Stimulated activated CD8-positive, alpha-beta memory T cell treated with anti-CD3 and anti-CD28 coated beads, Interleukin-7, amount 100 ng/mL, for 24 hours (primary cell): ENCODE results near the gene PELI1.
"Not testable (repeated sequence)": the region's sequence is repeated elsewhere in the genome, so short reads cannot be mapped to it uniquely, and the experiment has no call there.

Source experiments
- DNase-seq: peaks from one replicate; pipeline ENCODE4 v3.0.0-alpha.2; 2020; ENCODE audit warnings: low read depth

Gene PELI1

DNA sequence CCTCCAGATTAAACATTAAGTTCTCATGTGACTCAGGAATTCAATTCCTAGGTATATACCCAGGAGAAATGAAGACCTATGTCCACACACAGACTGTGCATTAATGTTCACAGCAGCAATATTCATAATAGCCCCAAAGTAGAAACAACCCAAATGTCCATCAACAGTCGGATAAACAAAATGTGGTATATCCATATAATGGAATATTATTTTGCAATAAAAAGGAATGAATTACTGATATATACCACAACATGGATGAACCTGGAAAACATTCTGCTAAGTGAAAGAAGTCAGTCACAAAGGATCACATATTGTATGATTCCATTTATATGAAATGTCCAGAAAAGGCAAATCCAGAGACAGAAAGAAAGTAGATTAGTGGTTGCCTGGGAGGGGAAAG lies 20.5 kb downstream of the PELI1 start:
- DNase-seq, result no peak

DNA sequence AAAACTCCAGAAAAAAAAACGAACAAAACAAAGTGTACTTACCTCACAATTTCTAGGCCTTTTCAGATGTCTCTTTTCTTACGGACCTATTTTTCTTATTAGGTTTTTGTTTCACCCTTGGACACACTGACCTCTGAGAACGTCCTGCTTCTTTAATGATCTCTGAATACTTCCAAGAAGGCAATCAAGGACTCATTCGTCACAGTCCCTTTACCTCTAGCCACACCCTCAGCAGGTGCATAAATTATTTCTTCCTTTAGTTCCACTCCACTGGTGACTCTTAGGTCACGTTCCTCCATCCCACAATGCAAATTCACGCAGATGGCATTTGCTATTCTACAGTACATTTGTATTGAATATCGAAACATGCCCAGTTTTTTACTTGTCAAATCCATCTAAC lies 21.9 kb downstream of the PELI1 start:
- no peak for DNase-seq

DNA sequence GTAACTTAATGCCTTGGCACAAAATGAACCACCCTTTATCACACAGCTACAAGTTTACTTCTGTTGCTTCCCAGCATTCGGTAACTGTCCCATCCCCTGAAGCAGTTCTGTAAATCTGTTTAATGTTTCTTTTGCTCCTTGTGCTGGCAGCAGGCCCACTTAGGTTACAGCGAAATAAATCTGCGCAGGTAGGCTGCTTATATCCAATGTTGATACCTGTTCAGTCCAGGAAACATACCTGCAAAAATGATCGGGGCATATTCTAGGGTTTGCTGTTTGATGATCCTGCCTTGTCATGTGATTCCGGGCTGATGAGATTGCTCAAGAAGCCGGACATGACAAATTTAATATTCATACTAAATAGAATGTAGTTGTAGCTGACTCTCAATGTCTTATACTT lies 23.3 kb downstream of the PELI1 start:
- no peak for DNase-seq

DNA sequence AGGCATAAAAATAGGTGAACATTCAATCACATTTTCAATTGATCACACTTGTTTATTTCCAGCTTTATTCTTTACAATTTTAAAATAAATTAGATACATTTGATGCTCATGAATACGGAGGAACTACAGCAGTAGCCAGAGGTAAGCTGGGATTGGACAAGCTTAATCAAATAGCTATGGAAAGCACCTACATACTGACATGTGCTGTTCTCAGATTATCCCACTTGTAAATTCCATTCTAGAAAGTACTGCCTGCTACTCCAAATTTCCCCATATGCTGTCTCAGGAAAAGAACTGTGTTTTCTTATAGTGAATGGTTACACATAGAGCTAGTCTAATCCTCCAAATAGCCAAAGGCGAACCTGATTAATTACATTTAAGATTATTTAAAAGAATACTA lies 24.2 kb downstream of the PELI1 start:
- no peak for DNase-seq

DNA sequence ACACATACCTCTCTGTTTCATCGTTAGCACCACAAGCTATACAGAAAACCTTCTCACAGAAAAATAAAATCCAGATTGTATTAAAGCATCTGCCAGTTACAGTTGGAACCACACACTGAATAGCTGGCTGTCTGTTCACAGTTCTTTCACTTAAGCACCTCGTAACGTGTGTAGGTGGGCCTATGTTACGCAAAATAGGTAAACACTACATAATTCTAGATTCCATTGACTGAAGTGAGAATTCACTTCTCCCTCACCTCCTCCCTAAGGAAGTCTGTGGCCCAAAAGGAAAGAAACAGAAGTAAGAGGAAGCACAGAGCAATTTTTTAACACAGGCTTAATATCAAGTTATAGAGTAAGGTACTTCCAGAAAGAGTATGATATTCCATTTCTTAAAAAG lies 24.9 kb downstream of the PELI1 start:
- DNase-seq, result no peak

DNA sequence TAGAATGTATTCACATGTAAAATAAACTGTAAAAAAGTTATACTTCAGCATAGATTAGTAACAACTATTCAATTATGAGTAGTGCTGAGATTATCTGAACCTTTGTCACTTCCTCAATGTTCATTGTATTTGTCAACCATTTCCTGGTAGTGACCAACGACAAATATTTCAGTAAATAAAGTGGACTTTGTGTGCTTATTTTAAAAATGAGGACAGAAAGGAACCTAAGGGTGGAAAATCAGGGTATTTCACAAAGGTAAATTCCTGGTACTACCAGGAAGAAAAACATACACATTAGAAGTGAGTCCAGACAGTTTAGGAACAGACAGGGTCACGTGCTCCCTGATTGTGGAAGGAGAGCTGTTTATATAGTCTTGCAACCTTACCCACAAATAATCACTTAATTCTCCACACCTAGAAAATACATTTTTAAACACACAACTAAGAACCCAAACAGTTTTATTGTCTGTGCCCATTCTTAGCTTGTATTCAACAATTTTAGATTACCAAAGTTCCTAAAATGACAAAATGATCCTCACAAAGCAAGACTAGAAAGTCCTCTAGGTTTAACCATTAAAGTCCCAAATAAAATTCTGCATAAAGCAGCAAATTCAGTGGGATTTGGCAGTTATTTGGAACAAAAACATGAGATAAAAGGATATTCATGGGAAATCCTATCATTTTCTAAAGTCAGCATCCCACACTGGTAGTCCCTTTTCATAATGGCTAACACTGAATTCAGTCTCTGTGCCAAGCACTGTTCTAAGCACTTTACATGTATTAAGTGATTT lies 28.2 kb downstream of the PELI1 start:
- DNase-seq, result no peak

DNA sequence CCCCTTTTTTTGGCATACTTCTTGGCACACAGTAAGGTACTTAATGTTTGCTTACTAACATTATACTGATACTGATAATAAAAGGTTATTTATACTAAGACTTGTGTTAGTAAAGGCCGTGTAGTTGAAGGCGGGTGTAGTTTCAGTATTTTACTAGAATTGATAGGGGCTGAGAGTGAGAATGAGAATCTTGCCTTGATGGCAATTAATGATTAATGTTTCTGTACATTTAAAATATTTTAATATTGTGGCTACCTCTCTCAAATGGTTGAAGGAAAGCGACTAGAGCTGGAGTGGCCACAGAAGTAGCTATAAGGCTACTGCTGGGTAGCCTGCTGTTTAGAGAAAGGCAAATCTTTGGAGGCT lies 29.3 kb downstream of the PELI1 start:
- no peak for DNase-seq

DNA sequence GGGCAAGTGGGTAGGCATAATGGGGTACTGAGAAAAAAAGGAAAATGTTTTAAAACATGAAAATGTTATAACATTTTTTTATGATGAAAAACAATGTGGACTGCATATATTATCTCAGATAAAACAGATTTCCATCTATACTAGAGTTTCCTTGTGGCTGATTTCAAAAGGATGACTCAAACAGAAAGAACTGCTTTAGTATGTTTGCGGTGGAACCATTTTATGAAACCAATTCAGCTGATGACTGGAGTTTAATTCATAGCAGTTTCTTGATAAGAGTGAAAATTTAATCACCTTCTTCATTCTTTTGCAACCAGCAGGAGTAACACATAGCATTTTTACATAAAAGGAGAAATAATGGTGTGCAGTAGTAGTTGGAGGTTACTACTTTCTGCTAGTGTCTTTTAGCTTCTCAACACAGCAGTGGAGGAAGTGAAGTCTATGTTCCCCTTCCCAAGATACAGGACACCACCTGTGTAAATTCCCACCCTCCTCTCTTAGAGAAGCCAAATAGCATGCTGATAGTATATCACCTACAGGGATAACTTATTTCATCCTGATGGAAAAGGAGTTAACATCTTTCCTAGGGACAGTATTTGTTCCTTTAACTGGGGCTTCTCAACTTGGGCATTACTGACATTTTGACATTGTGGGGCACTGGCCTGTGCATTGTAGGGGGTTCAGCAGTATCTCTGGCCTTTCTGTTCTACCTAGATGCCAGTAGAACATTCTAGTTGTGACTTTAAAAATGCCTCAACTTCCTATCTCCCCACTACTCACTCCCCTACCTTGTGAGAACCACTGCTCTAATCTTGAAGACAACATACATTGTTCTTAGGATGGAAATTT lies 29.9 kb downstream of the PELI1 start:
- no peak for DNase-seq

DNA sequence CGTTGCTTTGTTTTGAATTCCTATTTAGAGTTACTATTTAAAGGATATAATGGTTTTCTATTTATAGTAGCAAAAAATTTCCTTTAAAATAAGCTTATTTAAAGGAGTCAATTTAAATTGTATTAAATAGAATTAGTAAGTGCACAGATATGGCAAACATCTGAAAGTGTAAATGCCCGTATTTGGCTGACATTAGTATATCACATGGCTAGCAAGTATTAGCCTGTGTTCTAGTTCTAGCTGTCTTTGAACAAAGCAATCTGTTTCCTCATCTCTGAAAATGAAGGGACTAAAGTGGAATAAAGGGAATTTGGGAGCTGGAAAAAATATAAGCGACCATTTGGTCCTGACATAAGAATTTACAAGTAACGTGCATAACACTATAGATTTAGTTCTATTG lies 32.2 kb downstream of the PELI1 start:
- no peak for DNase-seq

DNA sequence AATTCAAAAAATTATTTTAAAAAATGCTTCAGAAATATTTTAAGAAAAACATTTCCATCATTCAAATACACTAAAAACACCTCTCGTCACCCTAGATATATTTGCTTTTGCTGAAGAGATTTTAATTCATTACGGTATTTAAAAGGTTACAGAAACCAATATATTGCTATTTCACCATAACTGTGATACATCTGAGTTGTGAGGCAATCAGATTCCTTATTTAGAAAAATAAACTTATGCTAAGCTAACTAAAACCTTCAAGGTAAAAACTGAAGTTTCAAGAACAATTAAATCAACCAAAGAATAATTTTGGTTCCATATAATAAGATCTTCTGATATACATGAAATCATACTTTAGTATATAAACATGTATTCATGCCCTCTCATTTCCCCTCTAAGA lies 32.8 kb downstream of the PELI1 start:
- no peak for DNase-seq

DNA sequence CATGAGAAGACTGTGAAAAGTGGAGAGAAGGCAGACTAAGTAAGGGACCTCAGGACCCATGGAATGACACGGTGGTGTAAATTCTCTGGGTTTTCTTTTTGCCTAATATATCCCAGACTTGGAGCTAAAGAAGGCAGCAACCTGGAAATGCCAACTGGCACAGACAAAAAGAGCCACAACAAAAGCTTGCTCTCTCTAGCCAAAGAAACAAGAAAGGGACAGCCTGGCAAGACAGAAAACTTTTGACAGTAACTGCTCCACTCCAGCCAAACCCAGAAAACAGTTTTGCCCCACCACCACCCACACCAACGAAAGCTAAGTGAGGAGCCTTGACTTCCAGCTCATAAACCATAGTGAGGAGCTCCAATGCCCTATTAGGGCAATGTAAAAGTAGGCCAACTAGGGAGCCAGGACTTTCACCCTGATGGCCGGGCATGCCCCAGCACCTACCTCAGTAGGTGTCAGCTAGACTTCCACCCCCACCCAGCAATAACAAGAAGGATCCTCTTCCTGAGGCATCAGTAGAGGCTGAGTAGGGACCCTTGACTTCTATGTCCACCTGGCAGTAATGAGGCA lies 35.5 kb downstream of the PELI1 start:
- DNase-seq, result no peak

DNA sequence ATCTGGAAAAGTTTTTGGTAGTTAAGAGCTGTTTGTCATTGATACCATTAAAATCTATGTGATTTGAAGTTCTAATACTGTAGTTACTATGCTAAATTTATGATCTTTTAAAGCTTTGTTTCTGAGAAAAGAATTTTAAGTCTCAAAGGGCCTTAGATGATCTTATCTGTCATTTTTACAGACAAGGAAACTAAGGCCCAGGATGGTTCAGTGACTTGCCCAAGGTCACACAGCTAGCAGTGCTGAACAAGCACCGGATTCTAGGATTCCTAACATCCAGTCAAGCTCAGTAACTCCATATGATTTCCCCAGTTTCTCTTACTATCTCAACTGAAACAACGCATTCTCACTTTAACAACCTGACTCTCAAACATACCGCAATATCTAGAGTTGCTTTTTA lies 37.7 kb downstream of the PELI1 start:
- DNase-seq, result no peak

DNA sequence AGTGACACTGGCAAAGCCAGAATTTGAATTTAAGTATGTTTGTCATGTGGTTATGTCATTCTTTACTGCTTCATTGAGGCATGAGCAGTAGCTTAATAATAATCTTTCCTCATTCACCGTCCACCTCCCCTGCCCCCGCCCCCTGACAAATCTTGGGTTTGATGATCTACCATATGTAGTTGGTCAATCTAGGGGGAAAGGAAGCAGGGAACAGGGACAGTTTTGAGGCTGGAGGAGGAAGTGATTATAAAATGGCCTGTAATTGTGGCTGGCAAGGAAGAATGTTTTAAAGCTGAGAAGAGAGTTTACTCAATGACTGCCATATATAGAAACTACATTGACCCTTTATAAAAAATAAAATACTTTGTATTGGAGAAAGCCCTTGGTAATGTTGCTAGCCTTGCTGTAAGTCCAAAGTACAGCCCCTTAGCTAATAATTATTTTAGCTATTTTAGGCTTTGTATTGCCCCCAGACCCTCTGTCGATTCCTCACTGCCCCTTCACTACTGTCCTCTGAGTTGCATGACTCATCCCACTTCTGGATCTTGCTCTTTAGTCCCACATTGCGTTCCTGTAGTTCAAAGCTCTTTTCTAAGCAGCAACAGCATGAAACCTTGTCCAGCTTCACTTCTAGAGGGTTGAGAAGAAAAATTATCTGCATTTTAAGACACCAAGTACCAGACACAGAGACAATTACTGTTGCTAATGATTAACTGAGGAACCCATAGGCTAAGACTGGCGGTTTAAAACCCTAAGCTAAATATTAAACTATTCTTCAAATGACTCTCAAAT lies 38.4 kb downstream of the PELI1 start:
- DNase-seq, result no peak

DNA sequence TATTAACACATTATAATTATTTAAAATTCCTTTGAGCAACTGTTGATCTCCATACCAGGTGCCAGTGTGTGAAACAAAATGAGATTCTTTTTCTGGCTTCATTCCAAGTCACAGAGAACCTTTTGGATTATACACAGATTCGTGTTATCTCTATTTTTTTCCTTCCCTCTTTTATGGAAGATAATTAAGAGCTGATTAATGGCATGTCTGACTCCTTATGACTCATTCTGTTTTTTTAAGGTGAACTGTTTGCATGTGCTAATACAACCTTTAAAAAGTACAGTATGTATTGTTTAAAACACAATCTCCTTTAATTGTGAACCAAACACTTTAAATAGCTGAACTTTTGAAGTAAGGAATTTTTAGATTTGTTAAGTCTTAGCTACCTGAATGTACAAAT lies 39.3 kb downstream of the PELI1 start:
- DNase-seq, result no peak

DNA sequence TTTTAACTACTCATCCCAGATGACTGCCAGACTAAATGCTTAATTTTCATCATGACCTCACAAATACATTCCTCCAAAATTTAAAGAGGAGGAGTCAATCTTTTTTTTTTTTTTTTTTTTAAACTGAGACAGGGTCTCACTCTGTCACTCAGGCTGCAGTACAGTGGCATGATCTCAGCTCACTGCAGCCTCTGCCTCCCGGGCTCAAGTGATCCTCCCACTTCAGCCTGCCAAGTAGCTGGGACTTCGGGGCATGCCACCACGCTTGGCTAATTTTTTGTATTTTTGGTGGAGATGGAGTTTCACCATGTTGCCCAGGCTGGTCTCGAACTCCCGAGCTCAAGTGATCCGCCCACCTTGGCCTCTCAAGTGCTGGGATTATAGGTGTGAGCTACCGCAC lies 41.5 kb downstream of the PELI1 start:
- DNase-seq, result not testable (repeated sequence)

DNA sequence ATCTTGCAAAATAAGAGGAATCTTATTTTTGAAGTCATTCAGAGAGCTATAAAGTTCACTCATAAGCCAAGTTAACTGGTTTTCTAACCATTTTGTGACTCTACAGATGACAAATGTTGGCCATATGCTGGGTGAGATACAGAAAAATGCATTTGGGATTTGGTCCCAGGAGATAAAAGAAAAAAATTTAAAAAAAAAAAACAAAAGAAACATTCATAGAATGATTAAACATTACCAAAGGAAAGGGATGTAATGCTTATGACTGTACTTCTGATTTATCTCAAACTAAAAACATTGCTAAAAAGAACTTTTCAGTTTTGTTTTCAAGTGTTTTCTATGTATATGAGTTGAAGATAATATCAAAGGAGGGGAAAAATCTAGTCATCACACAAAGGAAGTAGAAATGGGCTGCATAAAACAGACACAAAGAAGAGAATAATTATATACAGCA lies 43.1 kb downstream of the PELI1 start:
- DNase-seq, result no peak

DNA sequence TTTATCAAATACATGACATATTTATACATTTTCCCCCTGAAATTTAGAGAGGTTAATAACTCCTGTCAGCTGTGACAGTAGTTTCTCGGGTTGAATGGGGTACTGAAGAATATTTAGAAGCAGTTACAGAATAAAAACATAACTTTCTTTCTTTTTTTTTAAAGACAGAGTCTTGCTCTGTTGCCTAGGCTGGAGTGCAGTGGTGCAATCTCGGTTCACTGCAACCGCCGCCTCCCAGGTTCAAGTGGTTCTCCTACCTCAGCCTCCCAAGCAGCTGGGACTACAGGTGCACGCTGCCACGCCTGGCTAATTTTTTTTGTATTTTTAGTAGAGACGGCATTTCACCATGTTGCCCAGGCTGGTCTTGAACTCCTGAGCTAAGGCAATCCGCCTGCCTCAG lies 43.6 kb downstream of the PELI1 start:
- DNase-seq, result not testable (repeated sequence)

DNA sequence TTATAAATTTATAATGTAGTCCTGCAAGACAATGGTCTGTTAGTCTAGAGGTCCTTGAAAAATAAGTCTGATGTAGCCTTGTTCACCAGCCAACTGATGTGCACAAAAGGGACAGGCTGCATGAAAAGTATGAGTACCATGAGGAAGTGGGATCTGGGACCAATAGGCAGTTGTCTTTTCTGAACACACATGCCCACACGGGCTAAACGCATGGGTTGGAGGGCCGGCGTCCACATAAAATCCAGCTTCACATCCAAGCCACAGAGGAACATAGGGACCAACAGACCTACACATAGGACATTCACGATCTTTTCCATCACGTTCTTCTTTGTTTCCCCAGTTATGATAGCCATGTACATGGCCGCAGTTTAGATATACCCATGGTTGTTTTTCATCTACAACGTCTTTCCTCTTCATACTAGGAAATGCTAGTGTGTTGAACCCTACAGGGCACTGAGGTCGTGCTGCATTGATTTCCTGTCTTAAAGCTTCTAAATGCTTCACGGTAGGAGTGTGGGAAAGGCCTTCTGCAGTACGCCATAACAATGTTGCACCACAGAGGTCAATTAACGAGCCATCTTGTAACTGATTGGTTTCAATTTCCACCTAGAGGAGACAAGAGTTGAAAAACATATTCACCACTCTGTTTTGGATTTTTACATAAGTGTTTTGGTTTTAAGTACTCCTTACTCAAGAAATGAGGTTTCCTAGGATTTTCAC lies 49.4 kb downstream of the PELI1 start:
- DNase-seq, result no peak

DNA sequence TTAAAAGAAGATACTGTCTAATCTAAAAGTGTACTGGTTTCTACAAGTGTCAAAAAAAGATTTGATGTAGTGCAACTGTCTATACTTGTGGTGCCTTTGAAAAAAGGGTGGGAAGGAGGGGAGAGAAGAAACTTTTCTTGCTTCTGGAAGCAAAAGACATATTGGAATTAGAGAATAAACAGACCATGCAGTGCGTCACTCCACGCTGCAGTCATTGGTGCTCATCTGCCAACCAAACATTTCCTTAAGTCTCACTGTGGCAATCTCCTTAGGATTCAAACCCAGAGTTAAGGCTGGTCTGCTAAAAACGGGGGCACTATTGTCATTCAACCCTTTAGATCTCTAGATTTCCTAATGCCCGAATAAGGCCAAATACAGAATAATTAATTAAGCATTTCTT lies 50.9 kb downstream of the PELI1 start:
- DNase-seq, result no peak

DNA sequence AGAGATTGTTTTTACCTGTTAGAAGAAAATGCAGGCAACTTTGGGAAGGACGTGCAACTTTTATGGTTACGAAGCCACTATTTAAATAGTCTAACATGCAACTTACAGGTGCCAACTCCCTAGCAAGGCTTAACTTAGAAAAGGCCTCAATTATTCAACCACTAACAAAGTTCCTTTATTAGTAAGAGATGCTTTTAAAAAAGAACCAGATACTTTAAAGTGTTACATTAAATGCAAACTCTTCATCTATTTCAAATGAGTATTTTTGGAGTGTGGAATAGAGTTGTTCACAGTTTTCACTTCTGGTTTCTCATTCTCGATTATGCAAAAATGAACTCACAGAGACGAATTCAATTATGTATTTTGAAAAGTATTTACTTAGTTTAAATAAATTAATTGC lies 51.7 kb downstream of the PELI1 start:
- no peak for DNase-seq

DNA sequence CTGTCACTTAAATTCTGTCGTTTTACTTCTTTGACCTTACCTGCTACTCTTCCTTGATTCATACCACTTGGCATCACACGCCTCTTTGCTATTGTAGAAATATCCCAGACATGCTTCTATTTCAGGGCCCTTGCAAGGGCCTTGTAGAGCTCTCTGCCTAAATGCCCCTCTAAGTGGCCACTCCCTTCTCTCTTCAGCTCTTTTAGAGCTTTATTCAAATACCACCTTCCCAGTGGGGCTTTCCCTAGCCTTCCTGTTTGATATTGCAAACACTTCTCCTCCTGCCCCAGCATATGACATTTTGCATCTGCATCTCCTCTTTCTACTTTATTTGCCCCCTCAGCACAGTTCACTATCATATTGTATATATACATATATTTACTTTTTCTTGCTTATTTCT lies 54.0 kb downstream of the PELI1 start:
- no peak for DNase-seq
